Prostate gland (tissue), 2 donors: ENCODE results near the gene ASS1.

Experiments
- POLR2A ChIP-seq: fragments of 450-650 bp; IDR thresholded peaks from one replicate; pipeline ENCODE4 v1.6.1; 2016; ENCODE audit warnings: antibody characterized with exemption, mild to moderate bottlenecking
- POLR2AphosphoS5 ChIP-seq: sonication (generic); formaldehyde crosslinking; IDR thresholded peaks from one replicate; pipeline ENCODE4 v1.6.1; 2017; ENCODE audit warnings: antibody characterized with exemption
- TF ChIP-seq, protein P1 (sequence below), 4 experiments: fragments of 200-600 bp in 2 of 4; fragments of 450-650 bp in 2 of 4; sonication (generic) in 2 of 4; IDR thresholded peaks; 1 replicate in 3 of 4; 2 replicates in 1 of 4; pipeline ENCODE4 v1.5.1; 2016 to 2019; ENCODE audit warnings: antibody characterized with exemption in 4 of 4, mild to moderate bottlenecking in 2 of 4, moderate library complexity in 2 of 4

- TF ChIP-seq, protein P1, sequence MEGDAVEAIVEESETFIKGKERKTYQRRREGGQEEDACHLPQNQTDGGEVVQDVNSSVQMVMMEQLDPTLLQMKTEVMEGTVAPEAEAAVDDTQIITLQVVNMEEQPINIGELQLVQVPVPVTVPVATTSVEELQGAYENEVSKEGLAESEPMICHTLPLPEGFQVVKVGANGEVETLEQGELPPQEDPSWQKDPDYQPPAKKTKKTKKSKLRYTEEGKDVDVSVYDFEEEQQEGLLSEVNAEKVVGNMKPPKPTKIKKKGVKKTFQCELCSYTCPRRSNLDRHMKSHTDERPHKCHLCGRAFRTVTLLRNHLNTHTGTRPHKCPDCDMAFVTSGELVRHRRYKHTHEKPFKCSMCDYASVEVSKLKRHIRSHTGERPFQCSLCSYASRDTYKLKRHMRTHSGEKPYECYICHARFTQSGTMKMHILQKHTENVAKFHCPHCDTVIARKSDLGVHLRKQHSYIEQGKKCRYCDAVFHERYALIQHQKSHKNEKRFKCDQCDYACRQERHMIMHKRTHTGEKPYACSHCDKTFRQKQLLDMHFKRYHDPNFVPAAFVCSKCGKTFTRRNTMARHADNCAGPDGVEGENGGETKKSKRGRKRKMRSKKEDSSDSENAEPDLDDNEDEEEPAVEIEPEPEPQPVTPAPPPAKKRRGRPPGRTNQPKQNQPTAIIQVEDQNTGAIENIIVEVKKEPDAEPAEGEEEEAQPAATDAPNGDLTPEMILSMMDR (IDR thresholded peaks at IDR 0.05), result no peak
- no peak for TF ChIP-seq POLR2A
- no peak for TF ChIP-seq POLR2AphosphoS5
Observed at GRCh38 chr9:130488621-130489330, 44.0 kb downstream of the ASS1 start.
